GM12878 (cell line): ENCODE data around the gene PAK6. TPM values are rescaled to one million over a fixed set of nuclear protein-coding genes. Genes with fewer than 3 reads are reported as not detected.
A peak's percentile ranks its signal among the peaks of the same experiment; 100 is the strongest.

Experiments
- ATF2 ChIP-seq: IDR thresholded peaks from 2 replicates; pipeline ENCODE4 v1.6.1; 2012; ENCODE audit warnings: low read length, inconsistent platforms
- CTCF ChIP-seq, 3 experiments: IDR thresholded peaks in 2 of 3; conservative IDR thresholded peaks in 1 of 3; 2 replicates each; pipeline ENCODE4 v1.5.1; 2011; ENCODE audit warnings: low read depth in 3 of 3, low read length in 3 of 3, mild to moderate bottlenecking in 3 of 3, control low read depth in 2 of 3, moderate library complexity in 2 of 3, inconsistent platforms in 1 of 3, mixed read lengths in 1 of 3; ENCODE audit not compliant: control insufficient read depth in 2 of 3, insufficient read depth in 1 of 3; ENCODE audit errors: extremely low read depth in 1 of 3
- EGR1 ChIP-seq, 2 experiments: IDR thresholded peaks; 1 replicate in 1 of 2; 2 replicates in 1 of 2; pipeline ENCODE4 v1.6.1; 2011 to 2012; ENCODE audit warnings: low read depth in 2 of 2, low read length in 2 of 2, borderline replicate concordance in 1 of 2, mild to moderate bottlenecking in 1 of 2, moderate library complexity in 1 of 2
- ETV6 ChIP-seq, 2 experiments: fragments of 450-650 bp in 1 of 2; IDR thresholded peaks in 1 of 2; conservative IDR thresholded peaks in 1 of 2; 2 replicates each; pipeline ENCODE4 v1.6.1; 2014; ENCODE audit warnings: antibody characterized with exemption in 1 of 2, borderline replicate concordance in 1 of 2, low read depth in 1 of 2, mild to moderate bottlenecking in 1 of 2, moderate library complexity in 1 of 2
- MLLT1 ChIP-seq: fragments of 450-650 bp; IDR thresholded peaks from 2 replicates; pipeline ENCODE4 v1.6.1; 2016; ENCODE audit warnings: mild to moderate bottlenecking
- REST ChIP-seq: IDR thresholded peaks from 2 replicates; pipeline ENCODE4 v1.6.1; 2012; ENCODE audit warnings: mild to moderate bottlenecking, low read depth, low read length
- TCF12 ChIP-seq: IDR thresholded peaks from 2 replicates; pipeline ENCODE4 v1.6.1; 2011; ENCODE audit warnings: low read depth, mild to moderate bottlenecking, low read length
- TCF3 ChIP-seq: IDR thresholded peaks from 2 replicates; pipeline ENCODE4 v1.6.1; 2012; ENCODE audit warnings: low read depth, mild to moderate bottlenecking, low read length, borderline replicate concordance; ENCODE audit not compliant: insufficient read depth
- polyA plus RNA-seq, 11 experiments: library from polyadenylated mRNA; depleted of rRNA in 4 of 11; unstranded in 6 of 11; stranded (reverse) in 5 of 11; fragments of >200 nt; fragmentation: Nextera tagmentation in 4 of 11; fragmentation: Illumina TruSeq in 1 of 11; extraction: Ambion mirVana in 4 of 11; extraction: Trizol in 1 of 11; gene quantifications; 1 replicate in 1 of 11; 2 replicates in 10 of 11; pipeline versions ENCODE4 v1.2.1 to v1.2.3, GENCODE V29; 2011 to 2016; ENCODE audit warnings: inconsistent platforms in 2 of 11, missing spikeins in 2 of 11, low read depth in 1 of 11
- total RNA-seq, 4 experiments: library from RNA; depleted of rRNA in 3 of 4; stranded (reverse); fragments of >200 nt in 3 of 4; fragmentation: Illumina TruSeq in 1 of 4; extraction: Trizol in 1 of 4; gene quantifications; 2 replicates each; pipeline versions ENCODE4 v1.2.1 to v1.2.3, GENCODE V29; 2013 to 2021

PAK6 gene
- total and polyA plus RNA-seq, 10 of the 15 experiments (the other 5 are each of a cell fraction or from before 2014, with no cell fraction given): 0.07 to 0.92 (median 0.31) TPM; not detected in 2

- TF ChIP-seq ATF2: no peak
- TF ChIP-seq TCF3: peak; percentile 25; the same call in 1 of the 2 replicates
- peak in 1 of 2 experiments; percentile 63; a peak in 2 of 3 replicates for TF ChIP-seq EGR1 (IDR thresholded peaks at IDR 0.05; ENCODE audit: borderline replicate concordance in 1 of 2, low read depth in 2 of 2, low read length in 2 of 2)
- TF ChIP-seq ETV6 (conservative IDR thresholded peaks at IDR 0.05 in 1 of 2, IDR thresholded peaks at IDR 0.05 in 1 of 2; ENCODE audit: borderline replicate concordance in 1 of 2, low read depth in 1 of 2): no peak
- TF ChIP-seq REST: 0 out of 2 replicates have a peak, but pooled peaks have one; percentile 16
- 0 out of 2 replicates have a peak, but pooled peaks have one; percentile 34 for TF ChIP-seq TCF12
- peak; percentile 30 to 32 (median 31); a peak in 4 of 6 replicates for TF ChIP-seq CTCF (IDR thresholded peaks at IDR 0.05 in 2 of 3, conservative IDR thresholded peaks at IDR 0.05 in 1 of 3; ENCODE audit: control insufficient read depth in 2 of 3, extremely low read depth in 1 of 3, insufficient read depth in 1 of 3, low read depth in 3 of 3, low read length in 3 of 3)
- no peak for TF ChIP-seq MLLT1
Measured at GRCh38 chr15:40282147-40282868, 43.4 kb downstream of the PAK6 start (continued).
